ENCODE measurements around the gene INPP5F.

INPP5F gene

GRCh38 chr10:119688033-119688508, 37.8 kb upstream of the INPP5F start:
- H3K27ac ChIP-seq (ENCODE audit: low read depth, low read length), result peak overlapping the region; percentile 84
- H3K4me2 ChIP-seq (ENCODE audit: low read length), result peak overlapping the region; percentile 66
- no CpG with 5 or more reads among the region's 4 CpGs for WGBS (ENCODE audit: extremely low coverage, insufficient coverage, insufficient read length)

GRCh38 chr10:119689016-119689580, 36.8 kb upstream of the INPP5F start:
- Histone ChIP-seq H3K18ac (ENCODE audit: low read length) (no peak overlapping the region), H2AFZ (ENCODE audit: insufficient read depth, low read length, poor library complexity) (peak overlapping the region; percentile 15), H3K79me1 (ENCODE audit: low read length) (peaks cover 18% of the 10 kb centered on the region), H2AK5ac (ENCODE audit: low read length) (no peak overlapping the region), H2BK5ac (ENCODE audit: low read depth, low read length, poor library complexity) (peak overlapping the region; percentile 71), H3K27ac (ENCODE audit: low read depth, low read length) (peak overlapping the region; percentile 90), H4K91ac (ENCODE audit: low read depth, low read length) (peak overlapping the region; percentile 55), H3K4me2 (ENCODE audit: low read length) (peak overlapping the region; percentile 17), H3K9me3 (ENCODE audit: insufficient read depth, low read depth, low read length) (peaks cover 2% of the 10 kb centered on the region), H4K12ac (ENCODE audit: low read depth, low read length) (no peak overlapping the region), H3K36me3 (ENCODE audit: control insufficient read depth in 1 of 2, insufficient read depth in 2 of 2, low read length in 2 of 2) (no peaks in the 10 kb centered on the region), H4K8ac (ENCODE audit: low read depth, low read length) (no peak overlapping the region), H3K14ac (ENCODE audit: low read length) (no peak overlapping the region), H3K23ac (ENCODE audit: low read length) (no peak overlapping the region), H3K79me2 (ENCODE audit: control insufficient read depth, insufficient read depth, low read length, poor library complexity) (no peaks in the 10 kb centered on the region), H3K4ac (ENCODE audit: low read depth, low read length) (no peak overlapping the region), H3K4me3 (ENCODE audit: low read depth, low read length) (no peak overlapping the region), H3K9ac (ENCODE audit: low read length) (no peak overlapping the region), H2BK12ac (ENCODE audit: low read length) (peak overlapping the region; percentile 59), H3K27me3 (ENCODE audit: insufficient read depth, low read length) (no peaks in the 10 kb centered on the region), H3K4me1 (ENCODE audit: control insufficient read depth in 1 of 2, insufficient read depth in 2 of 2, low read length in 2 of 2) (peaks cover 16 to 28% of the 10 kb centered on the region in 2 experiments), H2BK120ac (ENCODE audit: insufficient read depth, low read length, poor library complexity) (peak overlapping the region; percentile 85)
- DNase-seq, result peak; percentile 86 to 92
- no CpG with 5 or more reads among the region's 6 CpGs for WGBS (ENCODE audit: extremely low coverage, insufficient coverage, insufficient read length)

More at GRCh38 chr10:119688033-119688508, 37.8 kb upstream of the INPP5F start:
- no peak overlapping the region for H4K12ac ChIP-seq (ENCODE audit: low read depth, low read length)
- H2AK5ac ChIP-seq (ENCODE audit: low read length), result no peak overlapping the region
- no peaks in the 10 kb centered on the region for H3K9me3 ChIP-seq (ENCODE audit: insufficient read depth, low read depth, low read length)
- no peak overlapping the region for H3K14ac ChIP-seq (ENCODE audit: low read length)
- no peaks in the 10 kb centered on the region for H3K79me2 ChIP-seq (ENCODE audit: control insufficient read depth, insufficient read depth, low read length, poor library complexity)
- no peak overlapping the region for H3K18ac ChIP-seq (ENCODE audit: low read length)
- H2AFZ ChIP-seq (ENCODE audit: insufficient read depth, low read length, poor library complexity), result no peak overlapping the region
- H3K23ac ChIP-seq (ENCODE audit: low read length), result no peak overlapping the region
- H3K36me3 ChIP-seq (ENCODE audit: control insufficient read depth in 1 of 2, insufficient read depth in 2 of 2, low read length in 2 of 2), result no peaks in the 10 kb centered on the region
- H2BK5ac ChIP-seq (ENCODE audit: low read depth, low read length, poor library complexity), result peak overlapping the region; percentile 82
- no peak overlapping the region for H3K4ac ChIP-seq (ENCODE audit: low read depth, low read length)
- H4K8ac ChIP-seq (ENCODE audit: low read depth, low read length), result no peak overlapping the region
- peak; percentile 76 to 84 for DNase-seq
- H3K4me1 ChIP-seq (ENCODE audit: control insufficient read depth in 1 of 2, insufficient read depth in 2 of 2, low read length in 2 of 2), result peaks cover 16 to 26% of the 10 kb centered on the region in 2 experiments
- peak overlapping the region; percentile 90 for H2BK12ac ChIP-seq (ENCODE audit: low read length)
- H3K9ac ChIP-seq (ENCODE audit: low read length), result no peak overlapping the region
- no peaks in the 10 kb centered on the region for H3K27me3 ChIP-seq (ENCODE audit: insufficient read depth, low read length)
- peak overlapping the region; percentile 85 for H2BK120ac ChIP-seq (ENCODE audit: insufficient read depth, low read length, poor library complexity)
- H4K91ac ChIP-seq (ENCODE audit: low read depth, low read length), result peak overlapping the region; percentile 72
- peaks cover 18% of the 10 kb centered on the region for H3K79me1 ChIP-seq (ENCODE audit: low read length)
- H3K4me3 ChIP-seq (ENCODE audit: low read depth, low read length), result no peak overlapping the region

GRCh38 chr10:119691726-119692125, 34.1 kb upstream of the INPP5F start:
- Histone ChIP-seq H3K27me3 (ENCODE audit: insufficient read depth, low read length) (no peaks in the 10 kb centered on the region), H4K91ac (ENCODE audit: low read depth, low read length) (no peak overlapping the region), H3K4ac (ENCODE audit: low read depth, low read length) (no peak overlapping the region), H2AFZ (ENCODE audit: insufficient read depth, low read length, poor library complexity) (no peak overlapping the region), H3K14ac (ENCODE audit: low read length) (no peak overlapping the region), H3K4me3 (ENCODE audit: low read depth, low read length) (no peak overlapping the region), H3K23ac (ENCODE audit: low read length) (no peak overlapping the region), H3K9ac (ENCODE audit: low read length) (no peak overlapping the region), H2AK5ac (ENCODE audit: low read length) (peak overlapping the region; percentile 17), H2BK120ac (ENCODE audit: insufficient read depth, low read length, poor library complexity) (no peak overlapping the region), H3K79me1 (ENCODE audit: low read length) (peaks cover 17% of the 10 kb centered on the region), H3K4me2 (ENCODE audit: low read length) (no peak overlapping the region), H3K4me1 (ENCODE audit: control insufficient read depth in 1 of 2, insufficient read depth in 2 of 2, low read length in 2 of 2) (peaks cover 16 to 27% of the 10 kb centered on the region in 2 experiments), H3K36me3 (ENCODE audit: control insufficient read depth in 1 of 2, insufficient read depth in 2 of 2, low read length in 2 of 2) (no peaks in the 10 kb centered on the region), H3K27ac (ENCODE audit: low read depth, low read length) (no peak overlapping the region), H3K18ac (ENCODE audit: low read length) (no peak overlapping the region), H4K12ac (ENCODE audit: low read depth, low read length) (no peak overlapping the region), H2BK12ac (ENCODE audit: low read length) (no peak overlapping the region), H3K9me3 (ENCODE audit: insufficient read depth, low read depth, low read length) (peaks cover 5% of the 10 kb centered on the region), H4K8ac (ENCODE audit: low read depth, low read length) (no peak overlapping the region), H3K79me2 (ENCODE audit: control insufficient read depth, insufficient read depth, low read length, poor library complexity) (no peaks in the 10 kb centered on the region), H2BK5ac (ENCODE audit: low read depth, low read length, poor library complexity) (no peak overlapping the region)
- no peak for DNase-seq
- no CpG with 5 or more reads among the region's 3 CpGs for WGBS (ENCODE audit: extremely low coverage, insufficient coverage, insufficient read length)

GRCh38 chr10:119693262-119693957, 32.4 kb upstream of the INPP5F start:
- peak overlapping the region; percentile 58 for H3K9ac ChIP-seq (ENCODE audit: low read length)
- H3K18ac ChIP-seq (ENCODE audit: low read length), result no peak overlapping the region
- no peak overlapping the region for H3K14ac ChIP-seq (ENCODE audit: low read length)
- H4K8ac ChIP-seq (ENCODE audit: low read depth, low read length), result no peak overlapping the region
- no peaks in the 10 kb centered on the region for H3K36me3 ChIP-seq (ENCODE audit: control insufficient read depth in 1 of 2, insufficient read depth in 2 of 2, low read length in 2 of 2)
- peaks cover 3 to 11% of the 10 kb centered on the region in 2 experiments for H3K4me1 ChIP-seq (ENCODE audit: control insufficient read depth in 1 of 2, insufficient read depth in 2 of 2, low read length in 2 of 2)
- no peaks in the 10 kb centered on the region for H3K27me3 ChIP-seq (ENCODE audit: insufficient read depth, low read length)
- no peak overlapping the region for H4K12ac ChIP-seq (ENCODE audit: low read depth, low read length)
- no peak overlapping the region for H3K4me2 ChIP-seq (ENCODE audit: low read length)
- H2AFZ ChIP-seq (ENCODE audit: insufficient read depth, low read length, poor library complexity), result no peak overlapping the region
- peaks cover 4% of the 10 kb centered on the region for H3K79me1 ChIP-seq (ENCODE audit: low read length)
- H4K91ac ChIP-seq (ENCODE audit: low read depth, low read length), result no peak overlapping the region
- H2BK5ac ChIP-seq (ENCODE audit: low read depth, low read length, poor library complexity), result no peak overlapping the region
- DNase-seq, result no peak
- no CpG with 5 or more reads among the region's 6 CpGs for WGBS (ENCODE audit: extremely low coverage, insufficient coverage, insufficient read length)
- peaks cover 5% of the 10 kb centered on the region for H3K9me3 ChIP-seq (ENCODE audit: insufficient read depth, low read depth, low read length)
- no peak overlapping the region for H3K4ac ChIP-seq (ENCODE audit: low read depth, low read length)
- no peak overlapping the region for H3K23ac ChIP-seq (ENCODE audit: low read length)
- H3K27ac ChIP-seq (ENCODE audit: low read depth, low read length), result no peak overlapping the region
- no peak overlapping the region for H2BK12ac ChIP-seq (ENCODE audit: low read length)
- no peak overlapping the region for H3K4me3 ChIP-seq (ENCODE audit: low read depth, low read length)
- H2BK120ac ChIP-seq (ENCODE audit: insufficient read depth, low read length, poor library complexity), result no peak overlapping the region
- no peak overlapping the region for H2AK5ac ChIP-seq (ENCODE audit: low read length)
- H3K79me2 ChIP-seq (ENCODE audit: control insufficient read depth, insufficient read depth, low read length, poor library complexity), result no peaks in the 10 kb centered on the region
